ENCODE results near the gene ZNF74.

DNA sequence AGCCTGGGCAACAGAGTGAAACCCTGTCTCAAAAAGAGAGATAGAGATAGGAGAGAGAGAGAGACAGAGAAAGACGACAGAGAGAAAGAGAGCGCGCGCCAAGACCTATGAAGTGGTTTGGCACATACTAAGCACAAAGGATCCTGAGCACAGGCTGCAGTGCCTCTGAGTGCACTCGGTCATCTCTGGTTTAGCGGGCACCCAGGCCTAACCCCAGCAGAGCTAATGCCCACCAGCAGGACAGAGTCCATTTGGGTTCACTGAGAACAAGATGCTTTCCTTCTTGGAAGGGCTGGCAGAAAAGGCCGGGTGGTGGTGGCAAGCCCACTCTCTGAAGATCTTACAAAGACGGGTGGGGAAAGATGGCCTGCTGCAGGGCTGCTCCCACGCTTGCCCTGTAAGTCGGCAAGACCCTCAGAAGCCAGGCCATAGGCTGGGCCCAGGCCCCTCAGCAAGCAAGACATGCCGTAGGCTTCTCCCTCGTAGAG is 40.4 kb downstream of the ZNF74 start:
- TF ChIP-seq TAF1 (IDR thresholded peaks at IDR 0.05; ENCODE audit: borderline replicate concordance, low read depth, low read length) (no peak), POLR2AphosphoS5 (IDR thresholded peaks at IDR 0.05; ENCODE audit: low read depth, low read length) (no peak)

All from GM12892 (cell line).